GM23338 (cell line): ENCODE measurements around the gene SCNN1A. TPM values are rescaled to one million over a fixed set of nuclear protein-coding genes. Genes with fewer than 3 reads are reported as not detected.

ENCODE experiments used
- ATAC-seq: fragments of 200-7000 bp; cut with Tn5 transposase; 3 replicates; pipeline ENCODE4 v1.9.1; 2020
- DNase-seq: peaks from one replicate; pipeline ENCODE4 v3.0.0-alpha.2; 2015; ENCODE audit warnings: low spot score
- H2AFZ ChIP-seq: fragments of 200-600 bp; sonication (generic); 2 replicates; pipeline ENCODE4 v1.8.0; 2016; ENCODE audit warnings: antibody characterized with exemption, mild to moderate bottlenecking, moderate library complexity
- H3F3A ChIP-seq: fragments of 200-600 bp; sonication (generic); replicated peaks from 2 replicates; pipeline ENCODE4 v1.8.0; 2017; ENCODE audit warnings: antibody characterized with exemption, mixed run types, low read depth
- H3K27ac ChIP-seq: fragments of 200-600 bp; sonication (generic); 2 replicates; pipeline ENCODE4 v1.6.1; 2016; ENCODE audit warnings: low read depth
- H3K27me3 ChIP-seq: fragments of 200-600 bp; sonication (generic); 2 replicates; pipeline ENCODE4 v1.8.0; 2016; ENCODE audit warnings: mild to moderate bottlenecking, mixed run types, moderate library complexity; ENCODE audit not compliant: insufficient read depth
- H3K36me3 ChIP-seq: fragments of 200-600 bp; sonication (generic); 2 replicates; pipeline ENCODE4 v1.8.0; 2016; ENCODE audit warnings: mild to moderate bottlenecking; ENCODE audit not compliant: insufficient read depth
- H3K4me1 ChIP-seq: fragments of 200-600 bp; sonication (generic); 2 replicates; pipeline ENCODE4 v1.8.0; 2016; ENCODE audit warnings: mild to moderate bottlenecking, moderate library complexity; ENCODE audit not compliant: insufficient read depth
- H3K4me2 ChIP-seq: fragments of 200-600 bp; sonication (generic); 2 replicates; pipeline ENCODE4 v1.7.1; 2017; ENCODE audit warnings: mixed run types
- H3K4me3 ChIP-seq: fragments of 200-600 bp; sonication (generic); 2 replicates; pipeline ENCODE4 v1.6.1; 2016; ENCODE audit warnings: mixed run types
- H3K79me2 ChIP-seq: fragments of 200-600 bp; sonication (generic); replicated peaks from 2 replicates; pipeline ENCODE4 v1.8.0; 2017; ENCODE audit warnings: mild to moderate bottlenecking; ENCODE audit not compliant: insufficient read depth
- H3K9me2 ChIP-seq: fragments of 200-600 bp; sonication (generic); 2 replicates; pipeline ENCODE4 v1.8.0; 2017; ENCODE audit not compliant: insufficient read depth
- H4K20me1 ChIP-seq: fragments of 200-600 bp; sonication (generic); replicated peaks from 2 replicates; pipeline ENCODE4 v1.8.0; 2017; ENCODE audit warnings: mild to moderate bottlenecking; ENCODE audit not compliant: insufficient read depth
- H3K27ac Mint-ChIP-seq: 2 replicates; pipeline ENCODE4 v1.8.0; 2020; ENCODE audit warnings: inconsistent platforms, mild to moderate bottlenecking, moderate library complexity, mixed read lengths
- H3K27me3 Mint-ChIP-seq: 3 replicates; pipeline ENCODE4 v1.8.0; 2022; ENCODE audit warnings: low read depth, mild to moderate bottlenecking, moderate library complexity, mixed read lengths, inconsistent platforms; ENCODE audit not compliant: insufficient read depth, poor library complexity
- H3K36me3 Mint-ChIP-seq: 3 replicates; pipeline ENCODE4 v1.8.0; 2021; ENCODE audit warnings: low read depth, mild to moderate bottlenecking, inconsistent platforms, moderate library complexity, mixed read lengths
- H3K4me1 Mint-ChIP-seq: 3 replicates; pipeline ENCODE4 v1.8.0; 2020; ENCODE audit warnings: mild to moderate bottlenecking, inconsistent platforms, mixed read lengths
- H3K4me3 Mint-ChIP-seq: 3 replicates; pipeline ENCODE4 v1.8.0; 2021; ENCODE audit warnings: moderate library complexity, mild to moderate bottlenecking, inconsistent platforms, mixed read lengths
- H3K9me3 Mint-ChIP-seq: 3 replicates; pipeline ENCODE4 v1.8.0; 2020; ENCODE audit warnings: moderate library complexity, mild to moderate bottlenecking, inconsistent platforms, mixed read lengths
- CREB1 ChIP-seq: fragments of 250-450 bp; sonication (Bioruptor Pico); IDR thresholded peaks from 2 replicates; pipeline ENCODE4 v1.5.0; 2020; ENCODE audit warnings: low read depth, mild to moderate bottlenecking, moderate library complexity
- EZH2 ChIP-seq: fragments of 200-600 bp; sonication (generic); IDR thresholded peaks from one replicate; pipeline ENCODE4 v1.8.0; 2017; ENCODE audit warnings: antibody characterized with exemption, mild to moderate bottlenecking, low read depth; ENCODE audit not compliant: unreplicated experiment
- EZH2phosphoT487 ChIP-seq: fragments of 200-600 bp; sonication (generic); IDR thresholded peaks from one replicate; pipeline ENCODE4 v1.8.1; 2018; ENCODE audit warnings: antibody characterized with exemption; ENCODE audit not compliant: unreplicated experiment
- JUNB ChIP-seq: IDR thresholded peaks from one replicate; pipeline ENCODE4 v1.6.1; 2016; ENCODE audit warnings: antibody characterized with exemption; ENCODE audit not compliant: unreplicated experiment
- NANOG ChIP-seq: IDR thresholded peaks from 2 replicates; pipeline ENCODE4 v1.6.1; 2016; ENCODE audit warnings: antibody characterized with exemption, borderline replicate concordance
- POLR2AphosphoS5 ChIP-seq: IDR thresholded peaks from 2 replicates; pipeline ENCODE4 v1.6.1; 2016; ENCODE audit warnings: antibody characterized with exemption, low read depth
- STAT1 ChIP-seq: IDR thresholded peaks from one replicate; pipeline ENCODE4 v1.6.1; 2016; ENCODE audit warnings: antibody characterized with exemption; ENCODE audit not compliant: unreplicated experiment
- ZNF114 ChIP-seq: fragments of 250-450 bp; sonication (Bioruptor Pico); IDR thresholded peaks from 2 replicates; pipeline ENCODE4 v1.5.0; 2020; ENCODE audit warnings: mild to moderate bottlenecking, moderate library complexity
- ZNF331 ChIP-seq: fragments of 250-450 bp; sonication (Bioruptor Pico); IDR thresholded peaks from 2 replicates; pipeline ENCODE4 v1.5.0; 2020; ENCODE audit warnings: low read depth, mild to moderate bottlenecking, moderate library complexity
- polyA plus RNA-seq: library from polyadenylated mRNA; unstranded; fragments of >200 nt; fragmentation: Nextera tagmentation; extraction: Ambion mirVana; gene quantifications from 2 replicates; pipeline ENCODE4 v1.2.1, GENCODE V29; 2016
- total RNA-seq: library from RNA; depleted of rRNA; stranded (reverse); fragments of >200 nt; shearing (Covaris generic); gene quantifications from 2 replicates; pipeline ENCODE4 v1.2.3, GENCODE V29; 2014
- TF ChIP-seq, protein P1 (sequence below): fragments of 250-450 bp; sonication (Bioruptor Pico); IDR thresholded peaks from 2 replicates; pipeline ENCODE4 v1.5.0; 2020; ENCODE audit warnings: mild to moderate bottlenecking, moderate library complexity
- TF ChIP-seq, protein P2 (sequence below): IDR thresholded peaks from one replicate; pipeline ENCODE4 v1.6.1; 2018; ENCODE audit warnings: antibody characterized with exemption; ENCODE audit not compliant: unreplicated experiment

Gene SCNN1A
- total and polyA plus RNA-seq, 2 experiments from 2014 or later, result 37.1 to 125 TPM

DNA sequence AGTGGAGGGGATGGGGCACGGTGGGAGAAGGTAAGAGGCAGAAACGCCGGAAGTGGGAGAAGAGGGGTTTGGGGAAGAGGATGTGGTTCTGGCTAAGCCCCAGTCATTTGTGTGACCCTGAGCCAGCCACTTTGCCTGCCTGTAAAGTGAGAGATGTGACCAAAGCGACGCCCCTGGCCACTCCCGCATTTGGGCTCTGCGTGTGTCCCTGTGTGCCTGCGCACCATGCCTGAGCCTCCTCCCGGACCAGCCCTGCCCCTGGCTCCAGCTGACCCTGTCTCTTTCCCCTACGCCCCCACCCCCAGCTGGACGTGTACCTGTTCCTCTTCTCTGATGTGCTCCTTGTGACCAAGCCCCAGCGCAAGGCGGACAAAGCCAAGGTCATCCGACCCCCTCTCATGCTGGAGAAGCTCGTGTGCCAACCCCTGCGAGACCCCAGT, 56.9 kb downstream of the SCNN1A start:
- Mint-ChIP-seq H3K4me1 (peaks cover 46% of the 10 kb centered on the region), H3K36me3 (peaks cover 51% of the 10 kb centered on the region), H3K27ac (no peak overlapping the region), H3K27me3 (peaks cover 37% of the 10 kb centered on the region), H3K9me3 (no peaks in the 10 kb centered on the region; the same call in 2 of the 3 replicates), H3K4me3 (no peak overlapping the region; the same call in 2 of the 3 replicates)
- Histone ChIP-seq H3K27me3 (no peaks in the 10 kb centered on the region), H3K4me3 (no peak overlapping the region), H3K4me1 (peaks cover 22% of the 10 kb centered on the region), H3F3A (peaks cover 23% of the 10 kb centered on the region), H3K9me2 (no peaks in the 10 kb centered on the region), H3K79me2 (no peaks in the 10 kb centered on the region), H4K20me1 (no peaks in the 10 kb centered on the region), H3K27ac (no peak overlapping the region), H3K4me2 (no peak overlapping the region), H3K36me3 (peaks cover 12% of the 10 kb centered on the region), H2AFZ (no peak overlapping the region)
- TF ChIP-seq CREB1 (CRISPR knock-in tag) (no peak), JUNB (no peak), STAT1 (no peak), ZNF331 (no peak)
- DNase-seq, result no peak
- no peak for ATAC-seq

DNA sequence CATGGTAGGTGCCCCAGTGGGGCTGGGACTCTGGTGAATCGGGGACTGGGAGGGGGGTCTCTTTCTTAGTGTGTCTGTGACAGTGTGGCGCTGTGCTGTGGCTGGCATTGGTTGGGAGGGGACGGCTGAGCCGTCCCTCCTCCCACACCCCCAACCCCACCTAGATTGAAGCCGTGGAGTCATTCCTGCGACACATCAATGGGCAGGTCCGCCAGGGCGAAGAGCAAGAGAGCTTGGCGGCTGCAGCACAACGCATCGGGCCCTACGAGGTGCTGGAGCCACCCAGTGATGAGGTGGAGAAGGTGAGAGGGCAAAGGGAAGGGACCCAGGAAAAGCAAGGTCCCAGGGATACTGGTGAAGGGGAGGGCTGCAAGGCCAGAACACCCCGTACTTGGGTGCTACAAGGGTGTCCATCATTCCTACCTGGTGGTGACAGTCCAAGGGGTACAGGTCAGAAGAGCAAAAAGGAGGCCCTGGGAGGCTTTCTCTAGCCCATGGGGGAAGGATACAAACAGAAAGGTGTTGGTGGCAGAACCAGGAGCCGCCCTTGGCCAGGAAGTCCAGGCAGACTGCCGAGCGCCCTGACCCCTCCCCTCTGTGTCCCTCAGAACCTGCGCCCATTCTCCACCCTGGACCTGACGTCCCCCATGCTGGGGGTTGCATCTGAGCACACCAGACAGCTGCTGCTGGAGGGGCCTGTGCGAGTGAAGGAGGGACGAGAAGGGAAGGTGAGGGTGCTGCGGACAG, 57.5 kb downstream of the SCNN1A start:
- H3K4me3 Mint-ChIP-seq, result no peak overlapping the region; the same call in 2 of the 3 replicates
- DNase-seq, result no peak

More for the DNA sequence above, 57.5 kb downstream of the SCNN1A start:
- Histone ChIP-seq H3F3A (peaks cover 21% of the 10 kb centered on the region), H2AFZ (no peak overlapping the region), H3K4me3 (no peak overlapping the region), H4K20me1 (no peaks in the 10 kb centered on the region), H3K27me3 (no peaks in the 10 kb centered on the region), H3K4me1 (peaks cover 22% of the 10 kb centered on the region), H3K4me2 (no peak overlapping the region), H3K27ac (no peak overlapping the region), H3K9me2 (no peaks in the 10 kb centered on the region), H3K79me2 (no peaks in the 10 kb centered on the region), H3K36me3 (peaks cover 12% of the 10 kb centered on the region)
- no peaks in the 10 kb centered on the region; the same call in 2 of the 3 replicates for H3K9me3 Mint-ChIP-seq
- no peak for ATAC-seq
- H3K4me1 Mint-ChIP-seq, result peaks cover 43% of the 10 kb centered on the region
- H3K27me3 Mint-ChIP-seq, result peaks cover 37% of the 10 kb centered on the region
- H3K27ac Mint-ChIP-seq, result no peak overlapping the region
- H3K36me3 Mint-ChIP-seq, result peaks cover 54% of the 10 kb centered on the region
- TF ChIP-seq, protein P1, sequence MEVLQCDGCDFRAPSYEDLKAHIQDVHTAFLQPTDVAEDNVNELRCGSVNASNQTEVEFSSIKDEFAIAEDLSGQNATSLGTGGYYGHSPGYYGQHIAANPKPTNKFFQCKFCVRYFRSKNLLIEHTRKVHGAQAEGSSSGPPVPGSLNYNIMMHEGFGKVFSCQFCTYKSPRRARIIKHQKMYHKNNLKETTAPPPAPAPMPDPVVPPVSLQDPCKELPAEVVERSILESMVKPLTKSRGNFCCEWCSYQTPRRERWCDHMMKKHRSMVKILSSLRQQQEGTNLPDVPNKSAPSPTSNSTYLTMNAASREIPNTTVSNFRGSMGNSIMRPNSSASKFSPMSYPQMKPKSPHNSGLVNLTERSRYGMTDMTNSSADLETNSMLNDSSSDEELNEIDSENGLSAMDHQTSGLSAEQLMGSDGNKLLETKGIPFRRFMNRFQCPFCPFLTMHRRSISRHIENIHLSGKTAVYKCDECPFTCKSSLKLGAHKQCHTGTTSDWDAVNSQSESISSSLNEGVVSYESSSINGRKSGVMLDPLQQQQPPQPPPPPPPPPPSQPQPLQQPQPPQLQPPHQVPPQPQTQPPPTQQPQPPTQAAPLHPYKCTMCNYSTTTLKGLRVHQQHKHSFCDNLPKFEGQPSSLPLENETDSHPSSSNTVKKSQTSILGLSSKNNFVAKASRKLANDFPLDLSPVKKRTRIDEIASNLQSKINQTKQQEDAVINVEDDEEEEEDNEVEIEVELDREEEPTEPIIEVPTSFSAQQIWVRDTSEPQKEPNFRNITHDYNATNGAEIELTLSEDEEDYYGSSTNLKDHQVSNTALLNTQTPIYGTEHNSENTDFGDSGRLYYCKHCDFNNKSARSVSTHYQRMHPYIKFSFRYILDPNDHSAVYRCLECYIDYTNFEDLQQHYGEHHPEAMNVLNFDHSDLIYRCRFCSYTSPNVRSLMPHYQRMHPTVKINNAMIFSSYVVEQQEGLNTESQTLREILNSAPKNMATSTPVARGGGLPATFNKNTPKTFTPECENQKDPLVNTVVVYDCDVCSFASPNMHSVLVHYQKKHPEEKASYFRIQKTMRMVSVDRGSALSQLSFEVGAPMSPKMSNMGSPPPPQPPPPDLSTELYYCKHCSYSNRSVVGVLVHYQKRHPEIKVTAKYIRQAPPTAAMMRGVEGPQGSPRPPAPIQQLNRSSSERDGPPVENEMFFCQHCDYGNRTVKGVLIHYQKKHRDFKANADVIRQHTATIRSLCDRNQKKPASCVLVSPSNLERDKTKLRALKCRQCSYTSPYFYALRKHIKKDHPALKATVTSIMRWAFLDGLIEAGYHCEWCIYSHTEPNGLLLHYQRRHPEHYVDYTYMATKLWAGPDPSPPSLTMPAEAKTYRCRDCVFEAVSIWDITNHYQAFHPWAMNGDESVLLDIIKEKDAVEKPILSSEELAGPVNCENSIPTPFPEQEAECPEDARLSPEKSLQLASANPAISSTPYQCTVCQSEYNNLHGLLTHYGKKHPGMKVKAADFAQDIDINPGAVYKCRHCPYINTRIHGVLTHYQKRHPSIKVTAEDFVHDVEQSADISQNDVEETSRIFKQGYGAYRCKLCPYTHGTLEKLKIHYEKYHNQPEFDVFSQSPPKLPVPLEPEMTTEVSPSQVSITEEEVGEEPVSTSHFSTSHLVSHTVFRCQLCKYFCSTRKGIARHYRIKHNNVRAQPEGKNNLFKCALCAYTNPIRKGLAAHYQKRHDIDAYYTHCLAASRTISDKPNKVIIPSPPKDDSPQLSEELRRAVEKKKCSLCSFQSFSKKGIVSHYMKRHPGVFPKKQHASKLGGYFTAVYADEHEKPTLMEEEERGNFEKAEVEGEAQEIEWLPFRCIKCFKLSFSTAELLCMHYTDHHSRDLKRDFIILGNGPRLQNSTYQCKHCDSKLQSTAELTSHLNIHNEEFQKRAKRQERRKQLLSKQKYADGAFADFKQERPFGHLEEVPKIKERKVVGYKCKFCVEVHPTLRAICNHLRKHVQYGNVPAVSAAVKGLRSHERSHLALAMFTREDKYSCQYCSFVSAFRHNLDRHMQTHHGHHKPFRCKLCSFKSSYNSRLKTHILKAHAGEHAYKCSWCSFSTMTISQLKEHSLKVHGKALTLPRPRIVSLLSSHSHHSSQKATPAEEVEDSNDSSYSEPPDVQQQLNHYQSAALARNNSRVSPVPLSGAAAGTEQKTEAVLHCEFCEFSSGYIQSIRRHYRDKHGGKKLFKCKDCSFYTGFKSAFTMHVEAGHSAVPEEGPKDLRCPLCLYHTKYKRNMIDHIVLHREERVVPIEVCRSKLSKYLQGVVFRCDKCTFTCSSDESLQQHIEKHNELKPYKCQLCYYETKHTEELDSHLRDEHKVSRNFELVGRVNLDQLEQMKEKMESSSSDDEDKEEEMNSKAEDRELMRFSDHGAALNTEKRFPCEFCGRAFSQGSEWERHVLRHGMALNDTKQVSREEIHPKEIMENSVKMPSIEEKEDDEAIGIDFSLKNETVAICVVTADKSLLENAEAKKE (CRISPR knock-in tag), result no peak
- no peak for TF ChIP-seq CREB1 (CRISPR knock-in tag)
- TF ChIP-seq STAT1, result no peak
- TF ChIP-seq EZH2, result no peak
- TF ChIP-seq ZNF114 (CRISPR knock-in tag), result no peak
- no peak for TF ChIP-seq ZNF331
- TF ChIP-seq JUNB, result no peak
- no peak for TF ChIP-seq NANOG
- no peak for TF ChIP-seq EZH2phosphoT487
- TF ChIP-seq POLR2AphosphoS5, result no peak
- TF ChIP-seq, protein P2, sequence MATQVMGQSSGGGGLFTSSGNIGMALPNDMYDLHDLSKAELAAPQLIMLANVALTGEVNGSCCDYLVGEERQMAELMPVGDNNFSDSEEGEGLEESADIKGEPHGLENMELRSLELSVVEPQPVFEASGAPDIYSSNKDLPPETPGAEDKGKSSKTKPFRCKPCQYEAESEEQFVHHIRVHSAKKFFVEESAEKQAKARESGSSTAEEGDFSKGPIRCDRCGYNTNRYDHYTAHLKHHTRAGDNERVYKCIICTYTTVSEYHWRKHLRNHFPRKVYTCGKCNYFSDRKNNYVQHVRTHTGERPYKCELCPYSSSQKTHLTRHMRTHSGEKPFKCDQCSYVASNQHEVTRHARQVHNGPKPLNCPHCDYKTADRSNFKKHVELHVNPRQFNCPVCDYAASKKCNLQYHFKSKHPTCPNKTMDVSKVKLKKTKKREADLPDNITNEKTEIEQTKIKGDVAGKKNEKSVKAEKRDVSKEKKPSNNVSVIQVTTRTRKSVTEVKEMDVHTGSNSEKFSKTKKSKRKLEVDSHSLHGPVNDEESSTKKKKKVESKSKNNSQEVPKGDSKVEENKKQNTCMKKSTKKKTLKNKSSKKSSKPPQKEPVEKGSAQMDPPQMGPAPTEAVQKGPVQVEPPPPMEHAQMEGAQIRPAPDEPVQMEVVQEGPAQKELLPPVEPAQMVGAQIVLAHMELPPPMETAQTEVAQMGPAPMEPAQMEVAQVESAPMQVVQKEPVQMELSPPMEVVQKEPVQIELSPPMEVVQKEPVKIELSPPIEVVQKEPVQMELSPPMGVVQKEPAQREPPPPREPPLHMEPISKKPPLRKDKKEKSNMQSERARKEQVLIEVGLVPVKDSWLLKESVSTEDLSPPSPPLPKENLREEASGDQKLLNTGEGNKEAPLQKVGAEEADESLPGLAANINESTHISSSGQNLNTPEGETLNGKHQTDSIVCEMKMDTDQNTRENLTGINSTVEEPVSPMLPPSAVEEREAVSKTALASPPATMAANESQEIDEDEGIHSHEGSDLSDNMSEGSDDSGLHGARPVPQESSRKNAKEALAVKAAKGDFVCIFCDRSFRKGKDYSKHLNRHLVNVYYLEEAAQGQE, result no peak
